ENCODE results near the gene C14orf180.

The C14orf180 gene

GRCh38 chr14:104579507-104579906 is at the start of gene C14orf180:
C14orf180 (plus strand) TSS chr14:104579764; CDS start chr14:104586431, 6,667 bp downstream.
- no peak for DNase-seq (ENCODE audit: low read depth in 2 of 2)

GRCh38 chr14:104530646-104531045 is 48.9 kb upstream of the C14orf180 start:
- no peak for DNase-seq (ENCODE audit: low read depth in 2 of 2)

- no peak for DNase-seq (ENCODE audit: low read depth in 2 of 2)
Measured at GRCh38 chr14:104531421-104532190, 48.0 kb upstream of the C14orf180 start.

GRCh38 chr14:104532191-104532555 is 47.4 kb upstream of the C14orf180 start:
- no peak for DNase-seq (ENCODE audit: low read depth in 2 of 2)

GRCh38 chr14:104534036-104534435 is 45.5 kb upstream of the C14orf180 start:
- no peak for DNase-seq (ENCODE audit: low read depth in 2 of 2)

- no peak for DNase-seq (ENCODE audit: low read depth in 2 of 2)
Measured at GRCh38 chr14:104536942-104537612, 42.5 kb upstream of the C14orf180 start.

- DNase-seq (ENCODE audit: low read depth in 2 of 2): no peak
Measured at GRCh38 chr14:104537613-104537988, 42.0 kb upstream of the C14orf180 start.

GRCh38 chr14:104541905-104542465 is 37.6 kb upstream of the C14orf180 start:
- no peak for DNase-seq (ENCODE audit: low read depth in 2 of 2)

- DNase-seq (ENCODE audit: low read depth in 2 of 2): no peak
Measured at GRCh38 chr14:104542871-104543830, 36.4 kb upstream of the C14orf180 start.

- no peak for DNase-seq (ENCODE audit: low read depth in 2 of 2)
Measured at GRCh38 chr14:104544362-104544961, 35.1 kb upstream of the C14orf180 start.

GRCh38 chr14:104545151-104545941 is 34.2 kb upstream of the C14orf180 start:
- DNase-seq (ENCODE audit: low read depth in 2 of 2): no peak

- DNase-seq (ENCODE audit: low read depth in 2 of 2): no peak
Measured at GRCh38 chr14:104545942-104546501, 33.5 kb upstream of the C14orf180 start.

GRCh38 chr14:104546591-104547309 is 32.8 kb upstream of the C14orf180 start:
- no peak for DNase-seq (ENCODE audit: low read depth in 2 of 2)

- no peak for DNase-seq (ENCODE audit: low read depth in 2 of 2)
Measured at GRCh38 chr14:104547310-104547997, 32.1 kb upstream of the C14orf180 start.

- no peak for DNase-seq (ENCODE audit: low read depth in 2 of 2)
Measured at GRCh38 chr14:104547998-104548700, 31.4 kb upstream of the C14orf180 start.

- DNase-seq (ENCODE audit: low read depth in 2 of 2): no peak
Measured at GRCh38 chr14:104548802-104549535, 30.6 kb upstream of the C14orf180 start.

GRCh38 chr14:104549536-104550339 is 29.8 kb upstream of the C14orf180 start:
- DNase-seq (ENCODE audit: low read depth in 2 of 2): no peak
